ENCODE data around the gene CGNL1. TPM values are rescaled to one million over a fixed set of nuclear protein-coding genes. Genes with fewer than 3 reads are reported as not detected.

CGNL1 gene
- total RNA-seq, result 10 to 100 TPM; 16.4 to 29.8 TPM

- Histone ChIP-seq H3K4me3 (peak within 1 kb of the TSS; percentile 54 to 65), H3K36me3 (no peaks in the 10 kb centered on the region), H3K27ac (peak within 1 kb of the TSS; percentile 58 to 62), H3K4me1 (peaks cover 0 to 12% of the 10 kb centered on the region in 2 donors), H3K9me3 (no peaks in the 10 kb centered on the region), H3K27me3 (peaks cover 3 to 4% of the 10 kb centered on the region in 2 donors)
- TF ChIP-seq CTCF (IDR thresholded peaks at IDR 0.05), result no peak
- DNase-seq (ENCODE audit: low spot score), result no peak
These were observed at the start of gene CGNL1 for GRCh38 chr15:57375827-57376695. CGNL1 (plus strand) TSS chr15:57376505; CDS start chr15:57438000, 61,495 bp downstream.

GRCh38 chr15:57327985-57328471, 48.3 kb upstream of the CGNL1 start:
- H3K4me3 ChIP-seq, result no peak overlapping the region

GRCh38 chr15:57328479-57328878, 47.8 kb upstream of the CGNL1 start:
- Histone ChIP-seq H3K27me3 (no peaks in the 10 kb centered on the region), H3K9me3 (no peaks in the 10 kb centered on the region), H3K27ac (peak overlapping the region; percentile 10 to 48), H3K4me3 (no peak overlapping the region), H3K4me1 (no peaks in the 10 kb centered on the region), H3K36me3 (no peaks in the 10 kb centered on the region)
- no peak for TF ChIP-seq CTCF (IDR thresholded peaks at IDR 0.05)
- DNase-seq (ENCODE audit: low spot score), result no peak

More at GRCh38 chr15:57327985-57328471, 48.3 kb upstream of the CGNL1 start:
- H3K4me1 ChIP-seq, result no peaks in the 10 kb centered on the region
- peak; percentile 84 for DNase-seq (ENCODE audit: low spot score)
- no peaks in the 10 kb centered on the region for H3K9me3 ChIP-seq
- H3K27ac ChIP-seq, result peak overlapping the region; percentile 10 to 48
- no peaks in the 10 kb centered on the region for H3K27me3 ChIP-seq
- no peaks in the 10 kb centered on the region for H3K36me3 ChIP-seq
- TF ChIP-seq CTCF (IDR thresholded peaks at IDR 0.05), result no peak

- DNase-seq (ENCODE audit: low spot score), result no peak
- H3K4me1 ChIP-seq, result no peaks in the 10 kb centered on the region
- no peaks in the 10 kb centered on the region for H3K27me3 ChIP-seq
- no peaks in the 10 kb centered on the region for H3K9me3 ChIP-seq
- no peak for TF ChIP-seq CTCF (IDR thresholded peaks at IDR 0.05)
- no peak overlapping the region for H3K4me3 ChIP-seq
- no peaks in the 10 kb centered on the region for H3K36me3 ChIP-seq
- peak overlapping the region; percentile 10 to 48 for H3K27ac ChIP-seq
These were observed 47.4 kb upstream of the CGNL1 start for GRCh38 chr15:57328897-57329296.

GRCh38 chr15:57329582-57330367, 46.5 kb upstream of the CGNL1 start:
- Histone ChIP-seq H3K9me3 (no peaks in the 10 kb centered on the region), H3K36me3 (no peaks in the 10 kb centered on the region), H3K27me3 (no peaks in the 10 kb centered on the region), H3K4me3 (no peak overlapping the region), H3K27ac (no peak overlapping the region), H3K4me1 (peaks cover 0 to 8% of the 10 kb centered on the region in 2 donors)
- TF ChIP-seq CTCF (IDR thresholded peaks at IDR 0.05), result no peak
- DNase-seq (ENCODE audit: low spot score), result no peak
